Measurements from ENCODE around the gene CEP112. TPM values are rescaled to one million over a fixed set of nuclear protein-coding genes. Genes with fewer than 3 reads are reported as not detected.

The CEP112 gene
- total and polyA plus RNA-seq, 2 of the 8 experiments (the other 6 are each of a cell fraction or from before 2014, with no cell fraction given) = 0.62 to 3.1 TPM

DNA sequence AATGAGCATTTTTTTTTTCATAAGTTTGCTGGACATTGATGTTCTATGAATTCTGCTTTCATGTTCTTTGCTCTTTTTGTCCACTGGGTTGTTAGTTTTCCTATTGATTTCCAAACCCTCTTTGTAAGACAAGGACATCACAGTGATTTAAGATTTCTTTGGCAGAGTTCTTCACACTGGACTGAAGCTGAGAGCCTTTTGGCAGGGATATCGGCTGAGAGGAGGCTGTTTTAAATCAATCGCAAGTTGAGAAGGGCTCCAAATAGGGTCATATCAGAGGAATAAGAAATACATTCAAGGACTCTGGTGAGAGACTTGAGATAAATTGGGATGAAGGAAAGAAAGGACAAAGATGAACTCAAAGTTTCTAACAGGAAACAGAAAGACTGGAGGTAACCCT, 464.7 kb downstream of the CEP112 start (continued):
- TF ChIP-seq, protein P1, sequence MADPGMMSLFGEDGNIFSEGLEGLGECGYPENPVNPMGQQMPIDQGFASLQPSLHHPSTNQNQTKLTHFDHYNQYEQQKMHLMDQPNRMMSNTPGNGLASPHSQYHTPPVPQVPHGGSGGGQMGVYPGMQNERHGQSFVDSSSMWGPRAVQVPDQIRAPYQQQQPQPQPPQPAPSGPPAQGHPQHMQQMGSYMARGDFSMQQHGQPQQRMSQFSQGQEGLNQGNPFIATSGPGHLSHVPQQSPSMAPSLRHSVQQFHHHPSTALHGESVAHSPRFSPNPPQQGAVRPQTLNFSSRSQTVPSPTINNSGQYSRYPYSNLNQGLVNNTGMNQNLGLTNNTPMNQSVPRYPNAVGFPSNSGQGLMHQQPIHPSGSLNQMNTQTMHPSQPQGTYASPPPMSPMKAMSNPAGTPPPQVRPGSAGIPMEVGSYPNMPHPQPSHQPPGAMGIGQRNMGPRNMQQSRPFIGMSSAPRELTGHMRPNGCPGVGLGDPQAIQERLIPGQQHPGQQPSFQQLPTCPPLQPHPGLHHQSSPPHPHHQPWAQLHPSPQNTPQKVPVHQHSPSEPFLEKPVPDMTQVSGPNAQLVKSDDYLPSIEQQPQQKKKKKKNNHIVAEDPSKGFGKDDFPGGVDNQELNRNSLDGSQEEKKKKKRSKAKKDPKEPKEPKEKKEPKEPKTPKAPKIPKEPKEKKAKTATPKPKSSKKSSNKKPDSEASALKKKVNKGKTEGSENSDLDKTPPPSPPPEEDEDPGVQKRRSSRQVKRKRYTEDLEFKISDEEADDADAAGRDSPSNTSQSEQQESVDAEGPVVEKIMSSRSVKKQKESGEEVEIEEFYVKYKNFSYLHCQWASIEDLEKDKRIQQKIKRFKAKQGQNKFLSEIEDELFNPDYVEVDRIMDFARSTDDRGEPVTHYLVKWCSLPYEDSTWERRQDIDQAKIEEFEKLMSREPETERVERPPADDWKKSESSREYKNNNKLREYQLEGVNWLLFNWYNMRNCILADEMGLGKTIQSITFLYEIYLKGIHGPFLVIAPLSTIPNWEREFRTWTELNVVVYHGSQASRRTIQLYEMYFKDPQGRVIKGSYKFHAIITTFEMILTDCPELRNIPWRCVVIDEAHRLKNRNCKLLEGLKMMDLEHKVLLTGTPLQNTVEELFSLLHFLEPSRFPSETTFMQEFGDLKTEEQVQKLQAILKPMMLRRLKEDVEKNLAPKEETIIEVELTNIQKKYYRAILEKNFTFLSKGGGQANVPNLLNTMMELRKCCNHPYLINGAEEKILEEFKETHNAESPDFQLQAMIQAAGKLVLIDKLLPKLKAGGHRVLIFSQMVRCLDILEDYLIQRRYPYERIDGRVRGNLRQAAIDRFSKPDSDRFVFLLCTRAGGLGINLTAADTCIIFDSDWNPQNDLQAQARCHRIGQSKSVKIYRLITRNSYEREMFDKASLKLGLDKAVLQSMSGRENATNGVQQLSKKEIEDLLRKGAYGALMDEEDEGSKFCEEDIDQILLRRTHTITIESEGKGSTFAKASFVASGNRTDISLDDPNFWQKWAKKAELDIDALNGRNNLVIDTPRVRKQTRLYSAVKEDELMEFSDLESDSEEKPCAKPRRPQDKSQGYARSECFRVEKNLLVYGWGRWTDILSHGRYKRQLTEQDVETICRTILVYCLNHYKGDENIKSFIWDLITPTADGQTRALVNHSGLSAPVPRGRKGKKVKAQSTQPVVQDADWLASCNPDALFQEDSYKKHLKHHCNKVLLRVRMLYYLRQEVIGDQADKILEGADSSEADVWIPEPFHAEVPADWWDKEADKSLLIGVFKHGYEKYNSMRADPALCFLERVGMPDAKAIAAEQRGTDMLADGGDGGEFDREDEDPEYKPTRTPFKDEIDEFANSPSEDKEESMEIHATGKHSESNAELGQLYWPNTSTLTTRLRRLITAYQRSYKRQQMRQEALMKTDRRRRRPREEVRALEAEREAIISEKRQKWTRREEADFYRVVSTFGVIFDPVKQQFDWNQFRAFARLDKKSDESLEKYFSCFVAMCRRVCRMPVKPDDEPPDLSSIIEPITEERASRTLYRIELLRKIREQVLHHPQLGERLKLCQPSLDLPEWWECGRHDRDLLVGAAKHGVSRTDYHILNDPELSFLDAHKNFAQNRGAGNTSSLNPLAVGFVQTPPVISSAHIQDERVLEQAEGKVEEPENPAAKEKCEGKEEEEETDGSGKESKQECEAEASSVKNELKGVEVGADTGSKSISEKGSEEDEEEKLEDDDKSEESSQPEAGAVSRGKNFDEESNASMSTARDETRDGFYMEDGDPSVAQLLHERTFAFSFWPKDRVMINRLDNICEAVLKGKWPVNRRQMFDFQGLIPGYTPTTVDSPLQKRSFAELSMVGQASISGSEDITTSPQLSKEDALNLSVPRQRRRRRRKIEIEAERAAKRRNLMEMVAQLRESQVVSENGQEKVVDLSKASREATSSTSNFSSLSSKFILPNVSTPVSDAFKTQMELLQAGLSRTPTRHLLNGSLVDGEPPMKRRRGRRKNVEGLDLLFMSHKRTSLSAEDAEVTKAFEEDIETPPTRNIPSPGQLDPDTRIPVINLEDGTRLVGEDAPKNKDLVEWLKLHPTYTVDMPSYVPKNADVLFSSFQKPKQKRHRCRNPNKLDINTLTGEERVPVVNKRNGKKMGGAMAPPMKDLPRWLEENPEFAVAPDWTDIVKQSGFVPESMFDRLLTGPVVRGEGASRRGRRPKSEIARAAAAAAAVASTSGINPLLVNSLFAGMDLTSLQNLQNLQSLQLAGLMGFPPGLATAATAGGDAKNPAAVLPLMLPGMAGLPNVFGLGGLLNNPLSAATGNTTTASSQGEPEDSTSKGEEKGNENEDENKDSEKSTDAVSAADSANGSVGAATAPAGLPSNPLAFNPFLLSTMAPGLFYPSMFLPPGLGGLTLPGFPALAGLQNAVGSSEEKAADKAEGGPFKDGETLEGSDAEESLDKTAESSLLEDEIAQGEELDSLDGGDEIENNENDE (IDR thresholded peaks at IDR 0.05; ENCODE audit: insufficient replicate concordance, low read length) = no peak
- no peak for TF ChIP-seq TAF7 (optimal IDR thresholded peaks at IDR 0.05; ENCODE audit: borderline replicate concordance, low read depth, low read length)
- TF ChIP-seq, protein P2, sequence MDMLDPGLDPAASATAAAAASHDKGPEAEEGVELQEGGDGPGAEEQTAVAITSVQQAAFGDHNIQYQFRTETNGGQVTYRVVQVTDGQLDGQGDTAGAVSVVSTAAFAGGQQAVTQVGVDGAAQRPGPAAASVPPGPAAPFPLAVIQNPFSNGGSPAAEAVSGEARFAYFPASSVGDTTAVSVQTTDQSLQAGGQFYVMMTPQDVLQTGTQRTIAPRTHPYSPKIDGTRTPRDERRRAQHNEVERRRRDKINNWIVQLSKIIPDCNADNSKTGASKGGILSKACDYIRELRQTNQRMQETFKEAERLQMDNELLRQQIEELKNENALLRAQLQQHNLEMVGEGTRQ (IDR thresholded peaks at IDR 0.05; ENCODE audit: low read length) = no peak
- no peak for TF ChIP-seq JUND (IDR thresholded peaks at IDR 0.05; ENCODE audit: low read length)
- TF ChIP-seq CBX8 (IDR thresholded peaks at IDR 0.05; ENCODE audit: borderline replicate concordance, low read depth, low read length) = no peak
- TF ChIP-seq SIN3A (conservative IDR thresholded peaks at IDR 0.05 in 1 of 2, IDR thresholded peaks at IDR 0.05 in 1 of 2; ENCODE audit: low read depth in 1 of 2, low read length in 2 of 2) = no peak
- TF ChIP-seq, protein P3, sequence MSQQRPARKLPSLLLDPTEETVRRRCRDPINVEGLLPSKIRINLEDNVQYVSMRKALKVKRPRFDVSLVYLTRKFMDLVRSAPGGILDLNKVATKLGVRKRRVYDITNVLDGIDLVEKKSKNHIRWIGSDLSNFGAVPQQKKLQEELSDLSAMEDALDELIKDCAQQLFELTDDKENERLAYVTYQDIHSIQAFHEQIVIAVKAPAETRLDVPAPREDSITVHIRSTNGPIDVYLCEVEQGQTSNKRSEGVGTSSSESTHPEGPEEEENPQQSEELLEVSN (IDR thresholded peaks at IDR 0.05) = no peak
- no peak for TF ChIP-seq CTBP2 (IDR thresholded peaks at IDR 0.05; ENCODE audit: borderline replicate concordance, insufficient read depth, insufficient read length, low read length)
- TF ChIP-seq CBX5 (IDR thresholded peaks at IDR 0.05; ENCODE audit: low read depth, low read length) = no peak

Measured in H1 (cell line).